ENCODE measurements around the gene TMEM89. TPM values are rescaled to one million over a fixed set of nuclear protein-coding genes. Genes with fewer than 3 reads are reported as not detected.

TMEM89 gene
- polyA plus RNA-seq, 1 donor (not counting 4 experiments of a cell fraction or from before 2014, with no cell fraction given) = not detected

DNA sequence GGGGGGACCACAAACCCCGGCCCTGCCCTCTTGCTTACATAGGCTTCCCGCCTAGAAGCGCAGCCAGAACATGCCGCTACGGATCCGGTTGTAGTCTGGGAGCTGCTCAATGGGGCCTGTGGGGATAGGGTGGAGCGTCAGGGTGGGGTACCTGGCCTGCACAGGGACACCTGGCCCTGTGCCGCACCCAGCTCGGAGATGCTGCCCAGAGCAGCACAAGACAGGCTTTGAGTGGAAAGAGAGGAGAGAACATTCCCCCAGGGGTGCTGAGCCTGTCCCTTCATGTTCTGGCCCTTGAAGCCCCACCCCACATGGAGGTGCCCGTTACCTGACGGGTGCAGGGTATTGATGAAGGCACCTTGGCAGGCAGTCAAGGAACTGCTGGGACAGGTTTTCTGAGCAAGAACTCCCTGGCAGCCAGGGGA is 22.5 kb downstream of the TMEM89 start:
- Histone ChIP-seq H2AFZ (ENCODE audit: control insufficient read depth, low read length) (no peak overlapping the region), H3K4me2 (ENCODE audit: control insufficient read depth, extremely low read depth, insufficient read depth, low read depth, low read length) (peak overlapping the region; percentile 83), H3K9ac (ENCODE audit: control insufficient read depth, extremely low read depth, insufficient read depth, low read length) (peak overlapping the region; percentile 74), H3K27me3 (ENCODE audit: control insufficient read depth, extremely low read depth, insufficient read depth, low read length) (no peaks in the 10 kb centered on the region), H3K4me3 (ENCODE audit: control insufficient read depth in 2 of 3, extremely low read depth in 1 of 3, insufficient read depth in 2 of 3, low read depth in 1 of 3, low read length in 3 of 3) (peak overlapping the region in 1 of 3 experiments; percentile 28), H3K36me3 (ENCODE audit: control insufficient read depth in 2 of 2, extremely low read depth in 1 of 2, insufficient read depth in 2 of 2, low read length in 2 of 2) (peaks cover 36 to 43% of the 10 kb centered on the region in 2 experiments), H3K4me1 (ENCODE audit: control insufficient read depth, extremely low read depth, insufficient read depth, low read length) (peaks cover 59% of the 10 kb centered on the region), H3K9me3 (ENCODE audit: control insufficient read depth, low read depth, low read length) (no peaks in the 10 kb centered on the region), H3K27ac (ENCODE audit: control insufficient read depth, insufficient read depth, low read length) (peak overlapping the region; percentile 98), H3K9me1 (ENCODE audit: control insufficient read depth, extremely low read depth, insufficient read depth, low read length) (no peaks in the 10 kb centered on the region), H3K79me2 (ENCODE audit: control insufficient read depth, insufficient read depth, low read length) (peaks cover 10% of the 10 kb centered on the region), H4K20me1 (ENCODE audit: control insufficient read depth, extremely low read depth, insufficient read depth, low read length) (no peaks in the 10 kb centered on the region)
- no peak for TF ChIP-seq EZH2 (IDR thresholded peaks at IDR 0.05; ENCODE audit: low read length)
- TF ChIP-seq, protein P1, sequence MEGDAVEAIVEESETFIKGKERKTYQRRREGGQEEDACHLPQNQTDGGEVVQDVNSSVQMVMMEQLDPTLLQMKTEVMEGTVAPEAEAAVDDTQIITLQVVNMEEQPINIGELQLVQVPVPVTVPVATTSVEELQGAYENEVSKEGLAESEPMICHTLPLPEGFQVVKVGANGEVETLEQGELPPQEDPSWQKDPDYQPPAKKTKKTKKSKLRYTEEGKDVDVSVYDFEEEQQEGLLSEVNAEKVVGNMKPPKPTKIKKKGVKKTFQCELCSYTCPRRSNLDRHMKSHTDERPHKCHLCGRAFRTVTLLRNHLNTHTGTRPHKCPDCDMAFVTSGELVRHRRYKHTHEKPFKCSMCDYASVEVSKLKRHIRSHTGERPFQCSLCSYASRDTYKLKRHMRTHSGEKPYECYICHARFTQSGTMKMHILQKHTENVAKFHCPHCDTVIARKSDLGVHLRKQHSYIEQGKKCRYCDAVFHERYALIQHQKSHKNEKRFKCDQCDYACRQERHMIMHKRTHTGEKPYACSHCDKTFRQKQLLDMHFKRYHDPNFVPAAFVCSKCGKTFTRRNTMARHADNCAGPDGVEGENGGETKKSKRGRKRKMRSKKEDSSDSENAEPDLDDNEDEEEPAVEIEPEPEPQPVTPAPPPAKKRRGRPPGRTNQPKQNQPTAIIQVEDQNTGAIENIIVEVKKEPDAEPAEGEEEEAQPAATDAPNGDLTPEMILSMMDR (optimal IDR thresholded peaks at IDR 0.05 in 1 of 3, IDR thresholded peaks at IDR 0.05 in 1 of 3, conservative IDR thresholded peaks at IDR 0.05 in 1 of 3; ENCODE audit: extremely low read depth in 1 of 3, insufficient read depth in 2 of 3, low read length in 3 of 3) = no peak
- dilution Hi-C loops (cut with MboI; ENCODE audit: extremely low pct_ligation_motif_present, low sequenced_read_pairs) = no loop called here
- FAIRE-seq (peak; percentile 100), DNase-seq (ENCODE audit: low read depth, low spot score) (peak; percentile 100)

DNA sequence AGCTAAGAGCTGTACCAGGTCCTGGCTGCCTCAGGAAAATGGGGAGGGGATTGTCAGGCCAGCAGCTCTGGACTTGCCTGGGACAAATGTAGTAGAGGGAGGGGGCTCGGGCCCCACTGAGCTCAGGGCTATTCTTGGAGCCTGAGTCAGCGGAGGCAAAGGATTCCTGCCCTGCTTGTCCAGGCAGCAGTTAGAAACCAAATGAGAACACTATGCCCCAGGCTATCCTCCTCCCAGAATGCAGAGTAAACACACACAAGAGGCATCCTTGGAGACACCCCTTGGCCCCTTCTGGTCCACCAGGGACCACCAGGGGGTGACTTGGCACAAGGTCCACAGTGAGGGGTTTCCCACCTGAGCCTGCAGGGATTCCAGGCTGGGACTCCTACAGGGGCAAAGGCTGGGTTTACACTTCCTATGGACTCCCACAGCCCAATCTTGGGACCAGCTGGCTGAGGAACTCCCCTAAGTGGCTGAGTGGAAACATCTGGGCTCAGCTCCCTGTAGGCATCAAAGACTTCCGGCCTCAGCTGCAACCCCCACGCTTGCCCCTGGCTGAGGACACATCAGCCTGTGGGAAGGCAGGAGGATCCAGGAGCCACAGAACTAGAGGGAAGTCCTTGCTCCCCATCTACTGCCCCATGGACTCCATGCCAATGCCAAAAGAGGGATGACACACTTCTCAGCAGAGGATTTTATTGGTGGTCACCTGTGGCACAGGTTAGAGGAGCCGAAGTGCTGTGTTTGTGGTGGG is 23.1 kb downstream of the TMEM89 start:
- H2AFZ ChIP-seq (ENCODE audit: control insufficient read depth, low read length) = no peak overlapping the region
- H3K36me3 ChIP-seq (ENCODE audit: control insufficient read depth in 2 of 2, extremely low read depth in 1 of 2, insufficient read depth in 2 of 2, low read length in 2 of 2) = peaks cover 30 to 41% of the 10 kb centered on the region in 2 experiments
- peak overlapping the region; percentile 74 for H3K9ac ChIP-seq (ENCODE audit: control insufficient read depth, extremely low read depth, insufficient read depth, low read length)
- FAIRE-seq = peak; percentile 98
- peak overlapping the region; percentile 83 for H3K4me2 ChIP-seq (ENCODE audit: control insufficient read depth, extremely low read depth, insufficient read depth, low read depth, low read length)
- peak; percentile 99 for DNase-seq (ENCODE audit: low read depth, low spot score)
- H3K4me1 ChIP-seq (ENCODE audit: control insufficient read depth, extremely low read depth, insufficient read depth, low read length) = peaks cover 64% of the 10 kb centered on the region
- H3K9me3 ChIP-seq (ENCODE audit: control insufficient read depth, low read depth, low read length) = no peaks in the 10 kb centered on the region
- peak overlapping the region; percentile 98 for H3K27ac ChIP-seq (ENCODE audit: control insufficient read depth, insufficient read depth, low read length)
- dilution Hi-C loops (cut with MboI; ENCODE audit: extremely low pct_ligation_motif_present, low sequenced_read_pairs) = no loop called here
- no peaks in the 10 kb centered on the region for H3K9me1 ChIP-seq (ENCODE audit: control insufficient read depth, extremely low read depth, insufficient read depth, low read length)
- H3K4me3 ChIP-seq (ENCODE audit: control insufficient read depth in 2 of 3, extremely low read depth in 1 of 3, insufficient read depth in 2 of 3, low read depth in 1 of 3, low read length in 3 of 3) = peak overlapping the region in 2 of 3 experiments; percentile 40 to 43
- TF ChIP-seq, protein P1 (optimal IDR thresholded peaks at IDR 0.05 in 1 of 3, IDR thresholded peaks at IDR 0.05 in 1 of 3, conservative IDR thresholded peaks at IDR 0.05 in 1 of 3; ENCODE audit: extremely low read depth in 1 of 3, insufficient read depth in 2 of 3, low read length in 3 of 3) = no peak
- no peak for TF ChIP-seq EZH2 (IDR thresholded peaks at IDR 0.05; ENCODE audit: low read length)
- H4K20me1 ChIP-seq (ENCODE audit: control insufficient read depth, extremely low read depth, insufficient read depth, low read length) = no peaks in the 10 kb centered on the region
- no peaks in the 10 kb centered on the region for H3K27me3 ChIP-seq (ENCODE audit: control insufficient read depth, extremely low read depth, insufficient read depth, low read length)
- H3K79me2 ChIP-seq (ENCODE audit: control insufficient read depth, insufficient read depth, low read length) = peaks cover 16% of the 10 kb centered on the region
